Endothelial cell of umbilical vein (primary cell): ENCODE measurements around the gene VPS41.

ENCODE experiments used
- EZH2 ChIP-seq: IDR thresholded peaks from 2 replicates; pipeline ENCODE4 v1.6.1; 2012; ENCODE audit warnings: borderline replicate concordance, low read depth, mild to moderate bottlenecking, moderate library complexity, low read length, inconsistent platforms; ENCODE audit not compliant: severe bottlenecking
- MYC ChIP-seq: IDR thresholded peaks from one replicate; pipeline ENCODE4 v1.6.1; 2011; ENCODE audit warnings: mild to moderate bottlenecking, low read depth, low read length
- TF ChIP-seq, protein P1 (sequence below), 2 donors: IDR thresholded peaks; 1 replicate in 1 of 2; 2 replicates in 1 of 2; pipeline ENCODE4 v1.5.1; 2011; ENCODE audit warnings: low read length in 2 of 2, mild to moderate bottlenecking in 2 of 2, moderate library complexity in 2 of 2, control low read depth in 1 of 2, inconsistent platforms in 1 of 2, low read depth in 1 of 2; ENCODE audit not compliant: insufficient read depth in 1 of 2; ENCODE audit errors: extremely low read depth in 1 of 2
- TF ChIP-seq, protein P2 (sequence below): IDR thresholded peaks from 2 replicates; pipeline ENCODE4 v1.6.1; 2011; ENCODE audit not compliant: insufficient read depth, insufficient read length

DNA sequence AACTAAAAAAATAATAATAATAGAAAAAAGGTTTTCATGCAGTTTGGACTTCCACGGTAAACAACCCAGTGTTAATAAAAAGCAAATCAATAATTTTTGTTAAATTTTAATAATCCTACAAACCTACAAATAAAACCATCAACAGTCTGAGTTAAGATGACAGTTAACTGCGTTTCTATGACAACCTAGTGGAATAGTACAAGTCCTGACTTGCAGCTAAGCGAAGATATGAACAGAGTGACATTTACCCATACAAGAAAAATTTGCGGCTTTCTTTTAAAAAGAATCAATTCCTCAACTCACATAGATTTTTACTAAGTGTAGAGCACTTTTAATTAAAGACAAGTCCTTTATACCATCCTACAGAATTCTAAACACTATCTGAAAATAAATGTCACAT lies 35.6 kb downstream of the VPS41 start:
- TF ChIP-seq MYC (no peak), EZH2 (no peak)
- TF ChIP-seq, protein P1, sequence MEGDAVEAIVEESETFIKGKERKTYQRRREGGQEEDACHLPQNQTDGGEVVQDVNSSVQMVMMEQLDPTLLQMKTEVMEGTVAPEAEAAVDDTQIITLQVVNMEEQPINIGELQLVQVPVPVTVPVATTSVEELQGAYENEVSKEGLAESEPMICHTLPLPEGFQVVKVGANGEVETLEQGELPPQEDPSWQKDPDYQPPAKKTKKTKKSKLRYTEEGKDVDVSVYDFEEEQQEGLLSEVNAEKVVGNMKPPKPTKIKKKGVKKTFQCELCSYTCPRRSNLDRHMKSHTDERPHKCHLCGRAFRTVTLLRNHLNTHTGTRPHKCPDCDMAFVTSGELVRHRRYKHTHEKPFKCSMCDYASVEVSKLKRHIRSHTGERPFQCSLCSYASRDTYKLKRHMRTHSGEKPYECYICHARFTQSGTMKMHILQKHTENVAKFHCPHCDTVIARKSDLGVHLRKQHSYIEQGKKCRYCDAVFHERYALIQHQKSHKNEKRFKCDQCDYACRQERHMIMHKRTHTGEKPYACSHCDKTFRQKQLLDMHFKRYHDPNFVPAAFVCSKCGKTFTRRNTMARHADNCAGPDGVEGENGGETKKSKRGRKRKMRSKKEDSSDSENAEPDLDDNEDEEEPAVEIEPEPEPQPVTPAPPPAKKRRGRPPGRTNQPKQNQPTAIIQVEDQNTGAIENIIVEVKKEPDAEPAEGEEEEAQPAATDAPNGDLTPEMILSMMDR (IDR thresholded peaks at IDR 0.05; ENCODE audit: extremely low read depth in 1 of 2, insufficient read depth in 1 of 2, low read depth in 1 of 2, low read length in 2 of 2) = no peak
- TF ChIP-seq, protein P2, sequence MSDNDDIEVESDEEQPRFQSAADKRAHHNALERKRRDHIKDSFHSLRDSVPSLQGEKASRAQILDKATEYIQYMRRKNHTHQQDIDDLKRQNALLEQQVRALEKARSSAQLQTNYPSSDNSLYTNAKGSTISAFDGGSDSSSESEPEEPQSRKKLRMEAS = no peak
